NCI-H345 (cell line): ENCODE data around the gene SUSD1.
"Not testable (repeated sequence)": the region's sequence is repeated elsewhere in the genome, so short reads cannot be mapped to it uniquely, and the experiment has no call there.

ENCODE experiments used
- DNase-seq: peaks from one replicate; lab custom pipeline; 2025; lab: John Stamatoyannopoulos, UW

SUSD1 gene

DNA sequence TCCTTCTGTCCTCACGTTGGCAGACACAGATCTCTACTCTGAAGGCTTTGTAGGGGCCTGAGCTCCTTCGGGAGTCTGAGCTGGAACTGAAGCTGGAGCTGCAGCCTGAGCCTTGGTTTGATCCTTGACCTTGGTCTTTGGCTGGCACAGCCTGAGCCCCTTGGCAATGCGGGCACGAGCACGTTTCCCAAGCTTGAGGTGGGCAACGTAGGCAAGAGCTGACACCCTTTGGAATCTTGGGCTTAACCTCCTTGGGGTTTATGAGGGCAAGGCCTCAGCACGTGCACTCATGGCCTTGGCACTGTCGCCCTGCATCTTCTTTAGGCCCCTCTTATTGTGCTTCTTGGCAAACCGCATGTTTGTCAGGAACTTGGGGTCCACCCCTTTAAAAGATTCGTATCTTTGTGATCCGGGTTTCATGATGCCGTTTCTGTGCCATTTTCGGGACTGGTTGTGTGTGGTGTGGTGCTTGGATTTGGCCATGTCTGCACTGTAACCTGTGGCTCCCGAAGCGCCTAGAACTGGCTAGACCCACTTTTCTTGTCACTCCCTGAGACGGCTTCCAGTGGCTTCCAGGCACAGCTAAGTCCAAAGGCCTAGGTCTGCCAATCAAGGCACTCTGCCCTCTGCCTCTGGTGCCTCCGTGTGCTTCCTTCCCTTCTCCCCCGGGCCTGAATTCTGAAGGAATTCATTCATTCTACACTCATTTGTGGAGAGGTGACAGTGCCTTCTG, 1.4 kb downstream of the SUSD1 start:
- DNase-seq = no peak

DNA sequence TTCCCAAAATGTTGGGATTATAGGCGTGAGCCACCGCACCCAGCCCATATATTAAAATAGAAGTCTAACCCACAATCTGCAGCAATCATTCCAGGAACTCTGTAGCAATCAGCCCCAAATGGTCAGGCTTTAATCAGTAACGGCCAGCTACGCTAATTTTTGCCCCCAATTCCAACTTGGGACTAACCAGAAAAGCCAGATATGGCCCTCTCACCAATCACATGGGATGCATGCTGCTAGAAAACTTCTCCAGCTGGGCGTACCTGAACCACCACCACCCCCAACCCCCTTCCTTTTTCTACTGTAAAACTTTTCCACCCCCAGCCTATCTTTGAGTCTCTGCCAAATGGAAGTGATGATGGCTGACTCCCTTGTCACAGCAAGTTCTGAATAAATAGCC, 4.1 kb downstream of the SUSD1 start:
- DNase-seq = no peak

DNA sequence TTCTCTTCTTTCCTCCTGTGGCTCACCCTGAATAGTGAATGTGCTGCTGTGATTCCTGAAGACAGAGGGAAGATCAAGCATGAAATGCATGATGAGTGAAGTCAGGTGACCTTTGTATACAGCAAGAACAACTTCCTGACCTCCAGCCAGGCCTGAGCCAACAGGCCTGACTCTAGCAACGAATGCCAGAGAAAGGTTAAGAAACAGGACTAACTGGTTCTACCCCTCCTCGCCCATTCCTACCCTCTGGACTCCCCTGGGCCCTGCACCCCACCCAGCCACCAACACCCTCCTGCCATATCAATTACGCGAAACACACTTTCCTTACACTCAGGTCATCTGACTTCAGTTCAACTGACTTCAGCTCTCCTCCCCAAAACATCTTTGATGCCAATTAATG, 4.9 kb downstream of the SUSD1 start:
- DNase-seq = no peak

DNA sequence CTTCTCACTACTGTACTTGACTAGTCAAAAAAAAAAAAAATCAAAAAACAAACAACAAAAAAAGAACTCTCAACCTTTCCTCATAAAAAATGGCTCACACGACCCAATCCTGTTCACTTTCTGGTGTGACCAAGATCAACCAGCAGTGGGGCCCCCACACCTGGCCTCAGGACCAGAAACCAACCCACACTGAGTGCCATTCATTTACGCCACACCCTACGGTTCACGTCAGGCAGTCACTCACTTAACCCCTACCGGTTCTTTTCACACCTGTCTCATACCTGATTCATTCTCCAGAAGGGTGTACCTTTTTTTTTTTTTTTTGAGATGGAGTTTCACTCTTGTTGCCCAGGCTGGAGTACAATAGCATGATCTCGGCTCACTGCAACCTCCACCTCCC, 5.7 kb downstream of the SUSD1 start:
- no peak for DNase-seq

DNA sequence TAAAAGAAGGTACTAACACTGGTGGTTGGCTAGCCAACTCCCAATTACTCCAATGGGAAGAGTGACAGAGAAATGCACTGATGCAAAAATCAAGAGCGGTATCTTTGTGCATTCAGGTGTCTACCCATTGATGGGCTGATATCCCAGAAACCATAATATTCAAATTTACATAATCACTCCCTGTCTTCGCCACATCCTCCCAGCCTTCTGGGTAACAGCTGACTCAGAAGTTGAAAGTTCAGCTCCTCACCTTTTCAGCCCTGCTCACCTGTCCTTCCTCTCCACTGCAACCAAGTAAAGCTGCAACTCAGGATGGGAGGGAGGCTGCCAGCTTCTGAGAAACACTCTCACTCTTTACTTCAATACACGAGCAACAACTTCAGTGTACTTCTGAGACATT, 6.9 kb downstream of the SUSD1 start:
- DNase-seq = no peak

DNA sequence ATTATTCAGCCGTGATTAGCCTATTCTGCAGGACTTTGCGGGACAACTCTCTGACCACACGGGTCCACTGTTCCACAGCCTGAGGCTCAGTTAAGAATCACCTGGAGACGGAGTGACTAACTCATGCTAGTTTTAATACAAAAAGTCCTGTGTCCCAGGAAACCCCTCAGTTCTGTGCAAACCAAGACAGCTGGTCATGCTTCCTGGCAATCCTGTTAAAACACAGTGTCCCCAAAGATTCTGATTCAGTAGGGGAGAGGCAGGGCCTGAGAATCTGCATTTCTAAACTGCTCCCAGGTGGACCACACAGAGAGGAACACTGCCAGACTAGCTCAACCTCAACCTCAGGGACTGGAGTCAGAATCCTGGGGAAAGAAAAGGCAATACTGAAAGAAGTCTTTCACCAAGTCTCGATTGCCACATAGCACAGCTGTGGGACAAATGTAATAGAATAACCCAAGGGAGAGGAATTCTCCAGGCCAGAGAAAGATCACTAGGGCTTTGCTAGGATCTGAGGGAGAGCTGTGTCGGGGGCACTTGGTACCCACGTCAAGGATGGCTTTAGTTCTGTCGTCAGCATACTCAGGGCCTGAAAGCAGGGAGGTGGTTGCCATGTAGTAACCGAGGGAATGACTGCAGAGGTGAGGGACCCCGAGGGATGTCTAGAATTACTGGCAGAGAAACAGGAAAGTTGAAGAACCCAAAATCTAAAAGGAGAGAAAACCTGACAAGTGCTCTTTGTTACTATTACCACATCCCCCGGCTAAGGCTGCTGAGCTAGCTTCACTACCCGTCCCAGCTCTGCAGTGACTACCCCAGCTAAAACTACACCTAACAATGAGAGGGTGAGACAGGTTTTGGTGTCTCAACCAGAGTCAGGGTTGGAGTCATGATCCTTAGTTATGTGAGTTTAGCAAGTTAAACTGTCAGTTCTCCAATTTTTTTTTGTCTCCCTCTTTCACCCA, 8.6 kb downstream of the SUSD1 start:
- DNase-seq = no peak

DNA sequence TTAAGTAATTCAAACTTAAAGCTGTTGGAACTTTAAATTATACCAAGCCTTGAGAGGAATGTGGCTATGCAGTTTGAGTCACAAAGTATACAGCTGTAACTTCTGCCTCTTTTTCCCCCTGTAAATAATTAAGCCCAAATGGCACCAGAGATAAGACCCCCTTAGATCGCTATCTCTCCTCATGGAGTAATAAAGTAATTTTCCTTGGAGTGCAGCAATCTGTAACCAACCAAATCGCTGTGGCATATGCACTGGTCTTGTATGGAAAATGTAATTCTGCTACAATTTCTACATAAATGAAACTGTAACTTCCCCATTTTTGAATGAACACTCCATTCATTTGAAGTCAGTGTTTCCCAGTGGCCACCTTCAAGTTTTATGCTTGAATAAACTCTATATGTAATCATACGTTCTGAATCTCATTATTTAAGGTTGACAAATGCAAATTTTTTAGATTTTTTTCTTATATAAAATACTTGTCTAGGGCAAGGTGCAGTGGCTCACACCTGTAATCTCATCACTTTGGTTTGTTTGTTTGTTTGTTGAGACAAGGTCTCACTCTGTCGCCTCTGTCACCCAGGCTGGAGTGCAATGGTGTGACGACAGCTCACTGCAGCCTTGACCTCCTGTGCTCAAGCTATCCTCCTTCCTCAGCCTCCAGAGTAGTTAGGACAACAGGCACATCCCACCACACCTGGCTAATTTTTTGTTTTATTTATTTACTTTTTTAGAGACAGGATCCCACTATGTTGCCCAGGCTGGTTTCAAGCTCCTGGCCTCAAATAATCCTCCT, 12.3 kb downstream of the SUSD1 start:
- DNase-seq = no peak

DNA sequence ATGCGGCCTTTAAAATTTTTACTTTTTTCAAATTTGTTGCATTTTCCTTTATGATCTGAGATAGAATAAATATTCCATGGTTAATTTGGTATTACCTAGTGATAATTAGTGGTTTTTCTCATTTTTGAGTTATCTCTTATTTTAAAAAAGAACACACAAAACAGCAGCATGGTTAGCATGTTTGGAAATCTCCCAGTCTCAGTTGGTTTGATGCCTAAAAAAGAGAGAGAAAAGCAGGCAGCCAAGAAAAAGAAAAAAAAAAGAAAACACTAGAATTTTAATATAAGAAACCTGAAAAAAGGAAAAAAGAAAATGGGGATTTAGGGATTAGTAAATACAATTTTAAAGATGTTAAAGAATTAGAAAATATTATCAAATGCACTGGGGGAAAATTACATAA, 15.3 kb downstream of the SUSD1 start:
- DNase-seq = no peak

DNA sequence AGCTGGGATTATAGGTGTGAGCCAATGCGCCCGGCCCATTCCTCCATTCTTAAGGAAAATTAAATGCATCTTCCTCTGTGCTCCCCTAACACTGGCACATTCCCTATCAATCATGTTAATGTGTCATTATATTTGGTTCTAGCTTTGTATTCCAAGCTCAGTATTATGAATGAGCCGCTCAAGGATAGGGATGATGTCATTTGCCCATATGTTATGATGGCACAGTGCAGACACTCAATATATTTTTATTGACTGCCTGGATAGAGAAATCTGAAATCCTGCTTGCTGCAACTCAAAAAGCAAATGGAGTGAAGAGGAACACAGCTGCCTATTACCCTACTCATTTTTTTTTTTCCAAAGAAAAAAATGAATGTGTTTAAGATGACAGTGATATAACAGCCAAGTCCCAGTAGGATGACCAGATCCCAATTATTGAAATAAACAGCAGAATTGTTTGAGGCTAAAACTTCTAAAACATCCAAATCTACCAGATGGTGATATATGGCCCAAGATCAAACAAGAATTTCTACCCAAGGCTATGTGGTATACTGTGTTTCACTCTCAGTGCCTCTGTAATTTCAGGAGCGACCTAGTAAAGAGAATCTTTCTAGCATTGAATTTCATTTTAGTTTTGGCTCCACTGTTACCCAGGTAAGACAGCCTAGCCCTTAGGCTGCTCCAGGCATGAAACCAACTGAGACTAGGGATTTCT, 16.3 kb downstream of the SUSD1 start:
- no peak for DNase-seq

DNA sequence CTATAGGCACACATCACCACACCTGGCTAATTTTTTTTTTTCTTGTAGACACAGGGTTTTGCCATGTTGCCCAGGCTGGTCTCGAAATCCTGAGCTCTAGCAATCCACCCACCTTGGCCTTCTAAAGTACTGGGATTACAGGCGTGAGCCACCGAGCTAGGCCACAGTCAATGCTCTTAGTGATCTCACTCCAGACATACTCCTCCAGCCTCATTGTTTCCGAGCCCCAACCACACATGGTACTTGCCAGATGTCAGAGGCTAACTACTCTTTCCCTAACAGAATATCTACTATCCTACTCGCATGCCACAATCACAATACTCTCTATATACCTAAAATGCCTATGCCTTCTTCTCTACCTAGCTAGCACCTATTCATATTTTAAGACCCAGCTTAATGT, 17.1 kb downstream of the SUSD1 start:
- no peak for DNase-seq

DNA sequence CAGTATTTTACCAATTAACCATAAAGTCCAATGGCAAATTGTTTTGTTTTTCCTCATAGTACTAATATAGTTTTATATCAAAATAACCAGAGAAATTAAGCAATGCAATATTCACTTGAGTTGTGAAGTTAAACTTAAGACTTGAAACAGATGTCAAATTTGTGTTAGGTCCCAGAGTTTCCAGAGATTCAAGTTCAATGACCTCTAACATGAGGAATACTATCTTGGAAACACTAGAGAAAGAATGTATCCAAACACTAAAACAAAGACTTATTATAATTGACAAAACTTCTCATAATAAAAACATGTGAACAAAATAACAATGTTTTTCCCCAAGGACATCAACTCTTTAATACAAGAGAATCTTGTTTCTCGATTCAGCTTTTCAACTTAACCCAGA, 18.0 kb downstream of the SUSD1 start:
- DNase-seq = no peak

DNA sequence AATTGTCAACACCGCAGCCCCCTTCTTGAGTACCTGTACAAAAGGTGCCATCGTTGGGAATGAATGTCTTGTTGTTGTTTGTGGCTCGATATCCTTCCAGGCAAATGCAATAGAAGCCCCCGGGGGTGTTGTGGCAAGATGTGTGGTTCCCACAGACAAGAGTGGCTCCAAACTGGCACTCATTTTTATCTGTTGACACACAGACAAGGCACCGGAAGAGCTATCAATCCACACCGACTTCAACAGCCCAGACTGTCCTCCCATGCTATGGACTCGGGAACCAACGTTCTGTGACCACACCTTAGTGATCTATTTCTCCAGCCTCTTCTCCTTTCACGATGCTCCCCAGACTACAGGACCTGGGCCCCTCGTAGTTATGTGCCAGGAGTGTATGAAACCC, 25.9 kb downstream of the SUSD1 start:
- no peak for DNase-seq

DNA sequence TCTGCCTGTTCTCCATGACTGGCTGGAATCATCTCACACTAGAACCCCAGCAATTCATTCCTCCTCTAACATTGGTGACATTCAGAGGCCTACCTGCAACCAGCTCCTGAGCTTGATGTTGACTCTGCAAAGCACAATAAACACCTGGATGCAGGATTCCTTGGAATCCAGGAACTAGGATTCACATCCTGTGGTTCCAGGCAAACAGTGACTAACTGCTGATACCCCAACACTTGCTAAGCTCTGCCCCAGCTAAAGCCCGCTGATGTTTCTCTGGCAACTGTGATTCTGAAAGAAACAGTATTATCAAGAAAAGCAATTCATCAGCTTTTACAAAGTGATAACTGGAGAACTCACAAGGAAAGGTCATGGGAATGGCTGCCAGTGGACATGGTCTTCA, 29.2 kb downstream of the SUSD1 start:
- no peak for DNase-seq

DNA sequence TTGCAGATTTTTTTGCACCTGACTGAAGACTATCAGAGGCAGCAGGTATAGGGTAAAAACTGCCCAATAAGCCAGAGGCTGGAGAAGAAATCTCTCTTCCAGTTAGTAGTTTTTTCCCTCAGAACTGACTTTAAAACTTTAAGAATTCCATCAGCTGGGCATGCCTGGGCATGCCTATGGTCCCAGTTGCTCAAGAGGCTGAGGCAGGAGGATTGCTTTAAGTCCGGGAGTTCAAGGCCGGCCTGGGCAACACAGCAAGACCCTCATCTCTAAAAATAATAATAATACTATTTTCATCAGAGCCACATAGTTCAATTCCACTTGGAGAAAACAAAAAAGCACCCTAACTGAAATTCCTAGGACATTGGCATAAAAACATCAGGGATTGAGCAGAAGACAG, 30.3 kb downstream of the SUSD1 start:
- DNase-seq = no peak

DNA sequence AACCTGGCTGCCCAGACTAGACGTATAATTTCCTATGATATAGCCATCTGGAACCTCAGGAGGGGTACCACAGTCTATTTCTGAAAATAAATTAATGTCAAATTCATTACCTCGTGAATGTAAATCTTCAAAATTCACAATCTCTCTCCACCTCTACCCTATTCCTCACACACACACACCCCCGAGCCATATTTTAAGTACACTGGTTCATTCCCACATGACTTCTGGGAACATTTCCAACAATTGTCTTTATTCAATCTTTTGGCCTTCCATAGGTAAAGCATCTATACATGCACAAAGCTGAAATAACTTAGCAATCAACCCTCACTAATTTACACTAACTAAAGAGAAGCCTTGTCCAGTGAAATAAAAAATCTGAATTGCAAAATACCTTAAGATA, 32.7 kb downstream of the SUSD1 start:
- peak; percentile 16 for DNase-seq

DNA sequence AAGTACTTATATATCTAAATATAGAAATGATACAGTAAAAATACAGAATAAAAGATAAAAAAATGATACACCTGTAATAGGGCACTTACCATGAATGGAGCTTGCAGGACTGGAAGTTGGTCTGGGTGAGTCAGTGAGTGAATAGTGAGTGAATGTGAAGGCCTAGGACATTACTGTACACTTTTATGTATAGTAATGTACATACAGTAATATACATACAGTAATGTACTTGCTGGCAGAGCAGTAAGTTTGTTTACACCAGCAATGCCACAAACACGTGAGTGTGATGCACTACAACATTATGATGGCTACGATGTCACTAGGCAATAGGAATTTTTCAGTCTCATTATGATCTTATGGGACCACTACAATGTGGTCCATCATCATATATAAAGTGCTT, 34.2 kb downstream of the SUSD1 start:
- no peak for DNase-seq

DNA sequence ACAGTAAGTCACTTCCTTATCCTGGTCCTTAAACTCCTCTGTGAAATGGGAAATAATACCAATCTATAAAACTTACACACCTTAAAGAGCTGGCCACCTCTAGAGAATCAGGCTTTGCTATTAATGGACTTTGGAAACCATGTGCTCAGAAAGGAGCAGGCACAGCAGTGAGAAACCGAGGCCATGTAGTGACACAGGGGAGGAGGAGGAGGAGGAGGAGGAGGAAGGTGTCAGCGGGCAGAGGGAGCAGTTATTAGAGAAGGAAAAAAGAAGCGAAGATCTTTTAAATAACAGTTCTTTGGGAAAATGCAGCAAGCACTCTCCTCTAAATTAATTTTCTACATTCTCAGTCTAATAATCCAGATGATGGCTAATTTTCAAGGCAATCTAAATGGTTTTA, 38.0 kb downstream of the SUSD1 start:
- no peak for DNase-seq

DNA sequence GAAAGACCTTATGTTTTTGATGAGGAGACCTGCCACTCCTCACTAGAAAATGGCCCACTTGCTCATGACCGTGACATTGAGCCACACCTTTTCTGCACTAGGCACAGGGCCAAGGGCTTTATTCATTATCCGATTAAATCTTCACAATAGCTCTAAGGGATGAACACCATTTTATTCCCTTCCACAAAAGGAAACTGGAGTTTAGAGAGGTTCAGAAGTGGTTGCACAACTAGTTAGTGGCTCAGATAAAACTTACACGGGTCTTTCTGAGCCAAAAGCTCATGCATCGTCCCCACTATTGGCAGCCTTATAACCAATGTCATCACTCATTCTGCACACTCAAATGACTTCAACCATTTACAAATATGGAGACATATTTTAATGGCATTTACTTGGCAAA, 39.4 kb downstream of the SUSD1 start:
- peak; percentile 73 for DNase-seq

DNA sequence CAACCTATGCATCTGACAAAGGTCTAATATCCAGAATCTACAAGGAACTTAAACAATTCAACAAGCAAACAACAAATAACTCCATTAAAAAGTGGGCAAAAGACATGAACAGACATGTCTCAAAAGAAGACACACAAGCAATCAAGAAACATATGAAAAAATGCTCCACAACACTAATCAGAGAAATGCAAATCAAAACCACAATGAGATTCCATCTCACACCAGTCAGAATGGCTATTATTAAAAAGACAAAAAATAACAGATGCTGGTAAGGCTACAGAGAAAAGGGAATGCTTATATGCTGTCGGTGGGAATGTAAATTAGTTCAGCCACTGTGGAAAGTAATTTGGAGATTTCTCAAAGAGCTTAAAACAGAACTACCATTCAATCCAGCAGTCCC, 41.3 kb downstream of the SUSD1 start:
- not testable (repeated sequence) for DNase-seq

DNA sequence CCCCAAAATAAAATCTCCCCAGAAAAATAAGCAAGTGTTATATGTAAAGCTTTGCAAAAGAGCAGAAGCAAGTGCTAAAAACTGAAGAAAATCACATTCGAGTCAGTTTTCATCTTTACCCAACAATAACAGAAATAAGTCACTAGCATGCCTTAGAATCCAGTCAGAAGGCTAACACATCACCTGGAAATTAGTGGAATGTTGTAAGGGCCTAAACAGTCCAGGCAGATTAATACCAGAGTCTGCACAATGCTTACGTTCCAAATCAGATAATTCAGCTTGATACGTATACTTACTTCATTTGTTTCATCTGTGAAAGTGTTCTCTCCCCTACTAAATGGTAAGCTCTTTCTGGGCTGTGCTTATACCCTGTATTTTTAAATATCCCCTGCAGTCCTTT, 42.7 kb downstream of the SUSD1 start:
- DNase-seq = no peak

DNA sequence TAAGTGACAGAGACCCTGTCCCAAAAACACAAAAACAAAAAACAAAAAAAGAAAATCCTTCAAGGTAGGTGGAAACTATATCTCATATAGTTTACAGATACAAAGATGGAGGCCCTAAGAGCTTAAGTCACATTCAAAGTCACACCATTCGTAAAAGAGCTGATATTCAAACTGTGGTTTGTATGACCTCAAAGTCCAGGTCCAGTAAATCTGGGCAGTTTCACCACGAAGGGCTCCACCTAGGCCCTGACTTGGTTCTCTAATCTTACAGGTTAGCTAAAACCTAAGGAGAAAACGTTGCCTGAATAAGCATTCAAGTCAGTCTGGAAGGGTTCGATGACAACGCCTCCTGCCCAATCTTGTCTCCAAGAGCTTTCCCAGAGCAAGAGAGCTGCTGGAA, 44.1 kb downstream of the SUSD1 start:
- no peak for DNase-seq

DNA sequence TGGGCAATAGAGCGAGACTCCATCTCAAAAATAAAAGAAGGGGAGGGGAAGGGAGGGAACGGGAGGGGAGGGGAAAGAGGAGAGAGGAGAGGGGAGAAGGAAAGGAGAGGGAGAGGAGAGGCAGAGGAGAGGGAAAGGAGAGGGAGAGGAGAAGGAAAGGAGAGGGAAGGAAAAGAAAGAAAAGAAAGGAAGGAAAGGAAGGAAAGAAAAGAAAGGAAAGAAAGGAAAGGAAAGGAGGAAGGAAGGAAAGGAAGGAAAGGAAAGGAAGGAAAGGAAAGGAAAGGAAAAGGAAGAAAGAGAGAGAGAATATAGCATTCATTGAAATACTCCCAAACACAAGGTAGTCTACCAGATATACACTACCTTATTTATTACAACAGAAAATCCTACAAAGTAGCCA, 44.8 kb downstream of the SUSD1 start:
- DNase-seq = no peak
